GM23338 (cell line): ENCODE data around the gene ELOVL7.

ENCODE experiments used
- CREB1 ChIP-seq: fragments of 250-450 bp; sonication (Bioruptor Pico); IDR thresholded peaks from 2 replicates; pipeline ENCODE4 v1.5.0; 2020; ENCODE audit warnings: low read depth, mild to moderate bottlenecking, moderate library complexity
- CTCF ChIP-seq, 2 experiments: fragments of 200-600 bp in 1 of 2; sonication (generic) in 1 of 2; conservative IDR thresholded peaks; 2 replicates each; pipeline versions ENCODE4 v1.5.1 to v1.6.1; 2016 to 2017; ENCODE audit warnings: antibody characterized with exemption in 2 of 2, low read depth in 2 of 2, mild to moderate bottlenecking in 2 of 2, moderate library complexity in 1 of 2
- ETS1 ChIP-seq: IDR thresholded peaks from 2 replicates; pipeline ENCODE4 v1.6.1; 2016; ENCODE audit warnings: antibody characterized with exemption
- EZH2 ChIP-seq: fragments of 200-600 bp; sonication (generic); IDR thresholded peaks from one replicate; pipeline ENCODE4 v1.8.0; 2017; ENCODE audit warnings: antibody characterized with exemption, mild to moderate bottlenecking, low read depth; ENCODE audit not compliant: unreplicated experiment
- EZH2phosphoT487 ChIP-seq: fragments of 200-600 bp; sonication (generic); IDR thresholded peaks from one replicate; pipeline ENCODE4 v1.8.1; 2018; ENCODE audit warnings: antibody characterized with exemption; ENCODE audit not compliant: unreplicated experiment
- JUNB ChIP-seq: IDR thresholded peaks from one replicate; pipeline ENCODE4 v1.6.1; 2016; ENCODE audit warnings: antibody characterized with exemption; ENCODE audit not compliant: unreplicated experiment
- NANOG ChIP-seq: IDR thresholded peaks from 2 replicates; pipeline ENCODE4 v1.6.1; 2016; ENCODE audit warnings: antibody characterized with exemption, borderline replicate concordance
- POLR2AphosphoS5 ChIP-seq: IDR thresholded peaks from 2 replicates; pipeline ENCODE4 v1.6.1; 2016; ENCODE audit warnings: antibody characterized with exemption, low read depth
- REST ChIP-seq: IDR thresholded peaks from one replicate; pipeline ENCODE4 v1.6.1; 2018; ENCODE audit warnings: antibody characterized with exemption; ENCODE audit not compliant: unreplicated experiment
- STAT1 ChIP-seq: IDR thresholded peaks from one replicate; pipeline ENCODE4 v1.6.1; 2016; ENCODE audit warnings: antibody characterized with exemption; ENCODE audit not compliant: unreplicated experiment
- ZNF114 ChIP-seq: fragments of 250-450 bp; sonication (Bioruptor Pico); IDR thresholded peaks from 2 replicates; pipeline ENCODE4 v1.5.0; 2020; ENCODE audit warnings: mild to moderate bottlenecking, moderate library complexity
- ZNF331 ChIP-seq: fragments of 250-450 bp; sonication (Bioruptor Pico); IDR thresholded peaks from 2 replicates; pipeline ENCODE4 v1.5.0; 2020; ENCODE audit warnings: low read depth, mild to moderate bottlenecking, moderate library complexity
- TF ChIP-seq, protein P1 (sequence below): fragments of 250-450 bp; sonication (Bioruptor Pico); IDR thresholded peaks from 2 replicates; pipeline ENCODE4 v1.5.0; 2020; ENCODE audit warnings: mild to moderate bottlenecking, moderate library complexity

DNA sequence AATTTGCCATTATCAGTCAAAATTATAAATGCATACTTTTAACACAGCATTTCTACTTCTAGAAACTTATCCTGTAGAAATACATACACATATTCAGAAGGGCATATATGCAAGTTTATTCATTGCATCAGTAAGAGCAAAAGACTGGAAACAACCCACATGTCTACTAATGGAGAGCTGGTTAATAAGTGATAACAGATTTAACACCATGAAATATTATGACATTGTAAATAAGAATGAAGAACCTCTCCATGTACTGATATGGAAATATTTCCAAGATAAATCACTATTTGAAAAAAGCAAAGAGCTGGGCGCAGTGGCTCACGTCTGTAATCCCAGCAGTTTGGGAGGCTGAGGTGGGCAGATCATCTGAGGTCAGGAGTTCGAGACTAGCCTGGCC is 54.5 kb downstream of the ELOVL7 start:
- no peak for TF ChIP-seq CTCF (conservative IDR thresholded peaks at IDR 0.05; ENCODE audit: low read depth in 2 of 2)
- TF ChIP-seq POLR2AphosphoS5: no peak
- no peak for TF ChIP-seq EZH2
- no peak for TF ChIP-seq REST
- no peak for TF ChIP-seq JUNB
- TF ChIP-seq ETS1: no peak
- no peak for TF ChIP-seq EZH2phosphoT487
- no peak for TF ChIP-seq CREB1 (CRISPR knock-in tag)
- TF ChIP-seq ZNF114: no peak
- TF ChIP-seq ZNF331 (CRISPR knock-in tag): no peak
- no peak for TF ChIP-seq STAT1
- TF ChIP-seq, protein P1, sequence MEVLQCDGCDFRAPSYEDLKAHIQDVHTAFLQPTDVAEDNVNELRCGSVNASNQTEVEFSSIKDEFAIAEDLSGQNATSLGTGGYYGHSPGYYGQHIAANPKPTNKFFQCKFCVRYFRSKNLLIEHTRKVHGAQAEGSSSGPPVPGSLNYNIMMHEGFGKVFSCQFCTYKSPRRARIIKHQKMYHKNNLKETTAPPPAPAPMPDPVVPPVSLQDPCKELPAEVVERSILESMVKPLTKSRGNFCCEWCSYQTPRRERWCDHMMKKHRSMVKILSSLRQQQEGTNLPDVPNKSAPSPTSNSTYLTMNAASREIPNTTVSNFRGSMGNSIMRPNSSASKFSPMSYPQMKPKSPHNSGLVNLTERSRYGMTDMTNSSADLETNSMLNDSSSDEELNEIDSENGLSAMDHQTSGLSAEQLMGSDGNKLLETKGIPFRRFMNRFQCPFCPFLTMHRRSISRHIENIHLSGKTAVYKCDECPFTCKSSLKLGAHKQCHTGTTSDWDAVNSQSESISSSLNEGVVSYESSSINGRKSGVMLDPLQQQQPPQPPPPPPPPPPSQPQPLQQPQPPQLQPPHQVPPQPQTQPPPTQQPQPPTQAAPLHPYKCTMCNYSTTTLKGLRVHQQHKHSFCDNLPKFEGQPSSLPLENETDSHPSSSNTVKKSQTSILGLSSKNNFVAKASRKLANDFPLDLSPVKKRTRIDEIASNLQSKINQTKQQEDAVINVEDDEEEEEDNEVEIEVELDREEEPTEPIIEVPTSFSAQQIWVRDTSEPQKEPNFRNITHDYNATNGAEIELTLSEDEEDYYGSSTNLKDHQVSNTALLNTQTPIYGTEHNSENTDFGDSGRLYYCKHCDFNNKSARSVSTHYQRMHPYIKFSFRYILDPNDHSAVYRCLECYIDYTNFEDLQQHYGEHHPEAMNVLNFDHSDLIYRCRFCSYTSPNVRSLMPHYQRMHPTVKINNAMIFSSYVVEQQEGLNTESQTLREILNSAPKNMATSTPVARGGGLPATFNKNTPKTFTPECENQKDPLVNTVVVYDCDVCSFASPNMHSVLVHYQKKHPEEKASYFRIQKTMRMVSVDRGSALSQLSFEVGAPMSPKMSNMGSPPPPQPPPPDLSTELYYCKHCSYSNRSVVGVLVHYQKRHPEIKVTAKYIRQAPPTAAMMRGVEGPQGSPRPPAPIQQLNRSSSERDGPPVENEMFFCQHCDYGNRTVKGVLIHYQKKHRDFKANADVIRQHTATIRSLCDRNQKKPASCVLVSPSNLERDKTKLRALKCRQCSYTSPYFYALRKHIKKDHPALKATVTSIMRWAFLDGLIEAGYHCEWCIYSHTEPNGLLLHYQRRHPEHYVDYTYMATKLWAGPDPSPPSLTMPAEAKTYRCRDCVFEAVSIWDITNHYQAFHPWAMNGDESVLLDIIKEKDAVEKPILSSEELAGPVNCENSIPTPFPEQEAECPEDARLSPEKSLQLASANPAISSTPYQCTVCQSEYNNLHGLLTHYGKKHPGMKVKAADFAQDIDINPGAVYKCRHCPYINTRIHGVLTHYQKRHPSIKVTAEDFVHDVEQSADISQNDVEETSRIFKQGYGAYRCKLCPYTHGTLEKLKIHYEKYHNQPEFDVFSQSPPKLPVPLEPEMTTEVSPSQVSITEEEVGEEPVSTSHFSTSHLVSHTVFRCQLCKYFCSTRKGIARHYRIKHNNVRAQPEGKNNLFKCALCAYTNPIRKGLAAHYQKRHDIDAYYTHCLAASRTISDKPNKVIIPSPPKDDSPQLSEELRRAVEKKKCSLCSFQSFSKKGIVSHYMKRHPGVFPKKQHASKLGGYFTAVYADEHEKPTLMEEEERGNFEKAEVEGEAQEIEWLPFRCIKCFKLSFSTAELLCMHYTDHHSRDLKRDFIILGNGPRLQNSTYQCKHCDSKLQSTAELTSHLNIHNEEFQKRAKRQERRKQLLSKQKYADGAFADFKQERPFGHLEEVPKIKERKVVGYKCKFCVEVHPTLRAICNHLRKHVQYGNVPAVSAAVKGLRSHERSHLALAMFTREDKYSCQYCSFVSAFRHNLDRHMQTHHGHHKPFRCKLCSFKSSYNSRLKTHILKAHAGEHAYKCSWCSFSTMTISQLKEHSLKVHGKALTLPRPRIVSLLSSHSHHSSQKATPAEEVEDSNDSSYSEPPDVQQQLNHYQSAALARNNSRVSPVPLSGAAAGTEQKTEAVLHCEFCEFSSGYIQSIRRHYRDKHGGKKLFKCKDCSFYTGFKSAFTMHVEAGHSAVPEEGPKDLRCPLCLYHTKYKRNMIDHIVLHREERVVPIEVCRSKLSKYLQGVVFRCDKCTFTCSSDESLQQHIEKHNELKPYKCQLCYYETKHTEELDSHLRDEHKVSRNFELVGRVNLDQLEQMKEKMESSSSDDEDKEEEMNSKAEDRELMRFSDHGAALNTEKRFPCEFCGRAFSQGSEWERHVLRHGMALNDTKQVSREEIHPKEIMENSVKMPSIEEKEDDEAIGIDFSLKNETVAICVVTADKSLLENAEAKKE (CRISPR knock-in tag): no peak
- no peak for TF ChIP-seq NANOG
